SU-DHL-6 (cell line): ENCODE data around the gene CGREF1.

Source experiments
- EZH2phosphoT487 ChIP-seq: fragments of 200-600 bp; sonication (generic), shearing (Covaris generic); conservative IDR thresholded peaks from 2 replicates; pipeline ENCODE4 v1.6.1; 2018; ENCODE audit warnings: mild to moderate bottlenecking, antibody characterized with exemption, low read length, moderate library complexity, mixed read lengths
- TF ChIP-seq, protein P1 (sequence below): fragments of 200-600 bp; sonication (generic); IDR thresholded peaks from one replicate; pipeline ENCODE4 v1.5.1; 2017; ENCODE audit warnings: antibody characterized with exemption, mild to moderate bottlenecking, low read length, moderate library complexity; ENCODE audit not compliant: insufficient read depth, poor library complexity, severe bottlenecking

DNA sequence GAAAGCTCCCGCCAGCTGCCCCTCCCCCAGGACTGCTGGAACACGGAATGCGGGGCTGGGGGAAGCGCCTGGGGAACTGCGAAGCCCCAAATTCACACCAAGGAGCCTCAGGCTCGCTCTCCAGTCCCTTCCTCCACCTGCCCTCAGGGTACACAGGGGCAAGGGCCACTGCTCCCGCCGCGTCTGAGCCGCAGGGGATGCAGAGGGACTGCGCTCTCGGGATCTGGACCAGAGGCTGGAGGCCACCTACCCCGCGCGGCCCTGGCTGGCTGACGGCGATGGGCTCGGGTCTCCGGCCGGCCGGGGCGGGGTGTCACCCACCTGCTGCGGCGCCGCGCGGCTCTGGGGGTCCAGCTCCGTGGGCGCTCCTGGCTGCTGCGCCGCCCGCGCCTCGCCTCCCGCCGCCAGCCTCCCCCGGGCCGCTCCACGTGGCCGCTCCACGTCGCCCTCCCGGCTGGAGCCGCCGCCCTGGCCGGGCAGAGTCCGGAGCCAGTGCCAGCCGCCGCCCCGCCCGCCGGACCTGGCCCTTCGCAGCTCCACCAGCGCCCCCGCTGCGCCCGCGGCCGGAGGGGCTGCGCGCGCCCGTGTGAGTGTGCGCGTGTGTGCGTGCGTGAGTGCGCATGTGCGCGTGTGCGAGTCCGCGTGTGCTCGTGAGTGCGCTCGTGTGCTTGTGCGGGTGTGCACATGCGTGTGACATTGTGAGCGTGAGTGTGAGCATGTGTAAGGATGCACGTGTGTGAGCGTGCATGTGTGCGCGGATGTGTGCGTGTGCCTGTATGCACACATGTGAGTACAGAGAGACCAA, at the start of gene CGREF1:
- TF ChIP-seq, protein P1, sequence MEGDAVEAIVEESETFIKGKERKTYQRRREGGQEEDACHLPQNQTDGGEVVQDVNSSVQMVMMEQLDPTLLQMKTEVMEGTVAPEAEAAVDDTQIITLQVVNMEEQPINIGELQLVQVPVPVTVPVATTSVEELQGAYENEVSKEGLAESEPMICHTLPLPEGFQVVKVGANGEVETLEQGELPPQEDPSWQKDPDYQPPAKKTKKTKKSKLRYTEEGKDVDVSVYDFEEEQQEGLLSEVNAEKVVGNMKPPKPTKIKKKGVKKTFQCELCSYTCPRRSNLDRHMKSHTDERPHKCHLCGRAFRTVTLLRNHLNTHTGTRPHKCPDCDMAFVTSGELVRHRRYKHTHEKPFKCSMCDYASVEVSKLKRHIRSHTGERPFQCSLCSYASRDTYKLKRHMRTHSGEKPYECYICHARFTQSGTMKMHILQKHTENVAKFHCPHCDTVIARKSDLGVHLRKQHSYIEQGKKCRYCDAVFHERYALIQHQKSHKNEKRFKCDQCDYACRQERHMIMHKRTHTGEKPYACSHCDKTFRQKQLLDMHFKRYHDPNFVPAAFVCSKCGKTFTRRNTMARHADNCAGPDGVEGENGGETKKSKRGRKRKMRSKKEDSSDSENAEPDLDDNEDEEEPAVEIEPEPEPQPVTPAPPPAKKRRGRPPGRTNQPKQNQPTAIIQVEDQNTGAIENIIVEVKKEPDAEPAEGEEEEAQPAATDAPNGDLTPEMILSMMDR: no peak
- no peak for TF ChIP-seq EZH2phosphoT487
